Activated CD4-positive, alpha-beta T cell treated with anti-CD3 and anti-CD28 coated beads for 1 hour (primary cell): ENCODE data around the gene SLC44A5.
"Not testable (repeated sequence)": the region's sequence is repeated elsewhere in the genome, so short reads cannot be mapped to it uniquely, and the experiment has no call there.

ENCODE experiments used
- DNase-seq: peaks from one replicate; pipeline ENCODE4 v3.0.0-alpha.2; 2020

SLC44A5 gene

GRCh38 chr1:75611014-75611413, at the start of gene SLC44A5:
TSS of gene SLC44A5 (minus strand) at chr1:75611114. CDS start at chr1:75541447, 69,667 bp downstream.
- no peak for DNase-seq

DNA sequence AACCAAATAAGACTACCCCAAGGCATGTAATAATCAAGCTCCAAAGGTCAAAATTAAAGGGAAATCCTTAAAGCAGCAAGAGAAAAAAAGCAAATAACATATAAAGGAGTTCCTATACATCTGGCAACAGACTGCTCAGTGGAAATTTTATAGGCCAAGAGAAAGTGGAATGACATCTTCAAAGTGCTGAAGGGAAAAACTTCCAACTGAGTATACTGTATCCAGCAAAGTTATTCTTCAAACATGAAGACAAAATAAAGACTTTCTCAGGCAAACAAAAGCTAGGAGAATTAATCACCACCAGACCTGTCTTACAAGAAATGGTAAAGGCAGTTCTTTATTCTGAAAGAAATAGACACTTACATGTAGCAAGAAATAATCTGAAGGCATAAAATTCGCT, 45.0 kb upstream of the SLC44A5 start:
- DNase-seq: no peak

- not testable (repeated sequence) for DNase-seq
Observed at GRCh38 chr1:75647183-75647582, 36.3 kb upstream of the SLC44A5 start.

DNA sequence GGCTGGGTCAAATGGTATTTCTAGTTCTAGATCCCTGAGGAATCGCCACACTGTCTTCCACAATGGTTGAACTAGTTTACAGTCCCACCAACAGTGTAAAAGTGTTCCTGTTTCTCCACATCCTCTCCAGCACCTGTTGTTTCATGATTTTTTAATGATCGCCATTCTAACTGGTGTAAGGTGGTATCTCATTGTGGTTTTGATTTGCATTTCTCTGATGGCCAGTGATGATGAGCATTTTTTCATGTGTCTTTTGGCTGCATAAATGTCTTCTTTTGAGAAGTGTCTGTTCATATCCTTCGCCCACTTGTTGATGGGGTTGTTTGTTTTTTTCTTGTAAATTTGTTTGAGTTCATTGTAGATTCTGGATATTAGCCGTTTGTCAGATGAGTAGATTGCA, 34.2 kb upstream of the SLC44A5 start:
- not testable (repeated sequence) for DNase-seq

DNA sequence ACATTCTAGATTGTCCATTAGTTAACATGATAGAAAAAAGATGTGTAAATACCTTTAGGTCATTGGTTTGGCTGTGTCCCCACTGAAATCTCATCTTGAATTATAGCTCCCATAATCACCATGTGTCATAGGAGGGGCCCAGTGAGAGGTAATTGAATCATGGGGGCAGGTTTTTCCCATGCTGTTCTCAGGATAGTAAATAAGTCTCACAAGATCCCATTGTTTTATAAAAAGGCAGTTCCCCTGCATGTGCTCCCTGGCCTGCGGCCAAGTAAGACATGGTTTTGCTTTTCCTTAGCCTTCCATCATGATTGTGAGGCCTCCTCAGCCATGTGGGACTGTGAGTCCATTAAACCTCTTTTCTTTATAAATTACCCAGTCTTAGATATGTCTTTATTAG, 32.5 kb upstream of the SLC44A5 start:
- no peak for DNase-seq

GRCh38 chr1:75641325-75641724, 30.4 kb upstream of the SLC44A5 start:
- DNase-seq: no peak

DNA sequence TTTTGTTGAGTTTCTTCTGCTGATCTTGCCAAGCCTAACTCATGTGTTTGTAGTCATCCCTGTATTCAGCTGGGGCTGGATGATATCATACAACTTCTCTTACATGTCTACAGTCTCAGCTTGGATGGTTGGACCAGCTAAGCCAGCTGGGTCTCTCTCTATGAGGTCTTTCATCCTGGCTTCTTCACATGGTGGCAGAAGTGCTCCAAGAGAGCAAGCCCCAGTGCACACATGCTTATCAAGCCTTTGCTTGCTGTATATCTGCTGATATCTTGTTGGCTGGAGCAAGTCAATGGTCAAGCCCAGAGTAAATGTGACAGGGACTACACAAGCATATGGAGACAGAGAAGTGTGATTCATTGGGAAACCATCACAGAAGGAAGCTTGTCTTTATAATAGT, 29.2 kb upstream of the SLC44A5 start:
- no peak for DNase-seq

DNA sequence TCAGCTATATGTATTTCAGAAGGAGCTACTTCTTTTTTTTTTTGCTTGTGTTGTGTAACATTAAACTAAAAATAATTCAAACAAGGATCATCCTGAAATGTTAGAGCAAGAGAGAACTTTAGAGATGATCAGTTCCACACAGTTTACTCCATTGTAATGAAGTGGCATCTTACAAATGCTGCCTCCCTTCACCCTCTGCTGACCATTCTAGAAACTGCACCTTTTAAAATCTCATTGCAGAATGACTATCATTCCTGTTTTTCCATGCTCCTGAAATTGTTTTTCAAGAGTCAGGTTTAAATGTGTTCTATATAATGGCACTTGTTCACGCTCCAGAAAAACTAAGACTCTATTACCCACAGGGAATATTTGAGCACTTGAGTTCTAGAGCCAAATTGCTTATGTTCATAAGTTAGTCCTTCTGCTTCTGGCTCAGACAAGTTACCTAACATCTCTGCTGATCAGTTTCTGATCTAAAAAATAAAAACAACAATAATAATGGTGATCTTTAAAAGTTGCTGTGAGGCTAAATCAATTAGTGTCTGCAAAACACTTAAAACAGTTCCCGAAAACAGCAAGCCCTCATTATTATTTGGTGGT, 21.5 kb upstream of the SLC44A5 start:
- no peak for DNase-seq

DNA sequence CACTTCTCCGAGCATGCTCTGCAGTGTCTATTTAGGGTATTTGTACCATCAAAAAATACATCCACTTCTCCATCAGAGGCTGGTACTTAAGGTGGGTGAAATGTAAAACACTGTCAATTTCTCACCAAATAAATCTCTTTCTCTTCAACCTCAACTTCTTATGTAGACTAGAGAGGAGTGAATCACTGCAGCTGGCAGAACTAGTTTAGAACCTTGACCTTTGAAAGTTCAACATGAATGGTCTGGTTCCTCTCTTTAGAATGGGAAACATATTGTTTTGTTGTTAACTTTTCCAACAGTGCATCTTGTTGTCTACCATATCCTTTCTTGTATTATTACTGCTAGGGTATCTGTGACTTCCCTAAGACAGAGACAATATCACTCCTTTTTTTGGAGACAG, 20.1 kb upstream of the SLC44A5 start:
- DNase-seq: no peak

GRCh38 chr1:75630004-75630594, 19.2 kb upstream of the SLC44A5 start:
- DNase-seq: no peak

DNA sequence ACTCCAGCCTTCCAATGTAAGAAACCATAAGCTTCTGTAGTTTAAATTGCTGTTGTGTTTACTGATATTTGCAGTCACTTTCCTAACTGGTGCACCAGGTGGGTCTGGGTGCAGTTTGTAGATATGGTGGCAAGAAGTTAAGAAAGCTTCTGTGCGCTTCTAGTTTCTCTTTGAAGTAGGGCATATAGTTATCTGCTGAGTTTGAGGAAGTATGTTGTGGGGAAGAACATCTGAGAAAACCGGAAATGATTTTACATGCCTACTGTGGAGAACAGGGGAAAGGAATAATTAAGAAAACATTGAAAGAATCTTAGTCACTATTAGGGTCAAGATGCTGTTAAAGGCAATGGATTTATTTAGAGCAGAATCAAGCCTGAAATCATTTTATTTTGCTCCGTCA, 14.9 kb upstream of the SLC44A5 start:
- DNase-seq: no peak

DNA sequence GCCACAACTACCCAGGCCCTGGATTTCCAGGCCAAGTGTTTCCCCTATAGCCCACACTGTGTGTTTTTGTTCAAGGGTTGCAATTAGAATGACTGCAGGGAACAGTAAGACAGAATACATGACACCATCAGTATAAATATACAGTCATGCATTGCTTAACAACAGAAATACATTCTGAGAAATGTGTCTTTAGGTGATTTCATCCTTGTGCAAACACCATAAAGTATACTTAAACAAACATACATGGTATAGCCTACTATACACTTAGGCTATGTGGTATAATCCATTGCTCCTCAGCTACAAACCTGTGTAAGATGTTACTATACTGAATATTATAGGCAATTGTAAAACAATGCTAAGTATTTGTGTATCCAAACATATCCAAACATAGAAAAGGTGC, 7.5 kb upstream of the SLC44A5 start:
- DNase-seq: no peak

GRCh38 chr1:75616436-75617433, 5.8 kb upstream of the SLC44A5 start:
- no peak for DNase-seq

- no peak for DNase-seq
Observed at GRCh38 chr1:75615613-75616435, 4.9 kb upstream of the SLC44A5 start.

DNA sequence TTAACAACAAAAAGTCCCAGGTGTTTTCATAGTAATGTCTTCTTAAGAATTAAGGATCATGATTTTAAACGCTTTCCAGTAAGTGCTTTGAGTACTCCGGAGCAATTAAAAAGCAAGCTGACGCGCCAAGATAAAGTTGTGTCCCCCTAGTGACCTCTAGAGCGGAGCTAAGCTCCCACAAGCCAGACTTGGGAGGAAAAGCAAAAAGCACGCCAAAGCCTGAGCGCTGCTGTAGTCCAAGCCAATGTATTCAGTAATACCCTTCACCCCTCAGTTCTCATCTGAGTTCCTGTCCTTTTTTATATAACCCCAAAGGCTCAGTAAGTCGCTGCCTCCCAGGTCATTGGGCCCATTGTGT, 3.5 kb upstream of the SLC44A5 start:
- no peak for DNase-seq

DNA sequence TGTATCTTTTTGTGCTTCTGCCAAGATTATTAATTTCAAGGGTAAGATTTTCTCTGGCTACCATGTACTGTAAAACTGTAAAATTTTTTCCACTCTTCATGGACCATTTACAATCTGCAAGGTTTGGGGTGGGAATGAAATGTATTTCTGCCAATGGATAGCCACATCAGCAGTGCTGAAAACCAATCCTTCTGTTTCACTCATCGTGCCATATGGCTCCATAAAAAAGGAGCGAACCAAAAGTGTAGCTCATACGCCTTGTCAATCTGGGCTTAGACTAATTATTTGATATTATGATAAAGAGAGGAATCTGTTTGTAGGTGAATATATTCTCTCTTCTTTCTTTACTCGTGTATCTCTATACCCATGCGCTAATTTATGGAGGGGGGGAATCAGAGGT, 3.0 kb upstream of the SLC44A5 start:
- DNase-seq: no peak

GRCh38 chr1:75612976-75613375, 2.1 kb upstream of the SLC44A5 start:
- DNase-seq: no peak

GRCh38 chr1:75602486-75602885, 8.4 kb downstream of the SLC44A5 start:
- DNase-seq: no peak

GRCh38 chr1:75600781-75601180, 10.1 kb downstream of the SLC44A5 start:
- DNase-seq: no peak

GRCh38 chr1:75594327-75594726, 16.6 kb downstream of the SLC44A5 start:
- no peak for DNase-seq

- DNase-seq: not testable (repeated sequence)
Observed at GRCh38 chr1:75593457-75593856, 17.5 kb downstream of the SLC44A5 start.

DNA sequence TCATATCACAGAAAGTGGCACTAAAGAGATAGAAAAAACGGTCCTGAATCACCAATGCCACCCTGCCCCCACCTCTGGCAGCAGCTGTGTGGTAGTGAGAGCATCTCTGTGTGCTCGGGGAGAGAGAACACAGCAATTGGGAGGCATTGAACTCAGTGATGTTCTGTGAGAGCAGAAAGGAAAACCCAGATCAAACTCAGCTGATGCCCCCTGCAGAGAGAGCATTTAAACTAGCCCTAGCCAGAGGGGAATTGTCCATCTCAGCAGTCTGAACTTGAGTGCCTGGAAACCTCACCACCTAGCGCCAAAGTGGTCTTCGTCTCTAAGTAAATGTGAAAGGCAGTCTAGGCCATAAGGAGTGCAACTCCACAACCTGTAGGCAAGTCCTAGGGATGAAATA, 21.3 kb downstream of the SLC44A5 start:
- no peak for DNase-seq
